HG02938 (cell line): ENCODE data around the gene RGS17.
"Not testable (repeated sequence)": the region's sequence is repeated elsewhere in the genome, so short reads cannot be mapped to it uniquely, and the experiment has no call there.

Experiments
- ATAC-seq: cut with Tn5 transposase; IDR thresholded peaks from one replicate; pipeline ENCODE4 v1.9.1; 2021; ENCODE audit warnings: mild to moderate bottlenecking, moderate library complexity; ENCODE audit not compliant: unreplicated experiment

The RGS17 gene

DNA sequence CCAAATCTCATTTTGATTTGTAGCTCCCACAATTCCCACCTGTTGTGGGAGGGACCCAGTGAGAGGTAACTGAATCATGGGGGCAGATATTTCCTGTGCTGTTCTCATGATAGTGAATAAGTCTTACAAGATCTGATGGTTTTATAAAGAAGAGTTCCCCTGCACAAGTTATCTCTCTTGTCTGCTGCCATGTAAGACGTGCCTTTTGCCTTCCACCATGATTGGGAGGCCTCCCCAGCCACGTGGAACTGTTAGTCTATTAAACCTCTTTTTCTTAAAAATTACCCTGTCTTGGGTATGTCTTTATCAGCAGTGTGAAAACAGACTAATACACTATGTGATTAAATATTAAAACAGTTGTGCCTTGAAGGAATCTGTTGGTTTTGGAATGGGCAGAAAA, 131.5 kb downstream of the RGS17 start:
- ATAC-seq, result not testable (repeated sequence)

DNA sequence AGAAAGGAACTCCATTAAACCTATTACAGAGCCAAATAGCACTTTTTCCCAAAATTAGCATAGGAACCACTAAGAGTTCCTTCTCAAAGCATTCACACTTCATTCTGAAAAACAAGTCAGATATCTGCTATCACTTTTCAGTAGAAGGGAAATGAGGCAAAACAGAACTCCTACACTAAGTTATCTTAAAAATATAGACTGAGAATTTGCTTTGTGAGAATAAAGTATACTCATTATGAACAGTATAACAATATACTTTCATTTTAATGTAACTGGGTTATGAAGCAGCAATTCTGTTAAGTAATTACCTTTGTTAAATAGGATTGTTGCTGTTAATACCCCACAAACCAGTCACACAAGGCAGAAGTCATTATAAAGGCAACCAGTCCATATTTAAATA, 137.2 kb downstream of the RGS17 start:
- ATAC-seq, result no peak

DNA sequence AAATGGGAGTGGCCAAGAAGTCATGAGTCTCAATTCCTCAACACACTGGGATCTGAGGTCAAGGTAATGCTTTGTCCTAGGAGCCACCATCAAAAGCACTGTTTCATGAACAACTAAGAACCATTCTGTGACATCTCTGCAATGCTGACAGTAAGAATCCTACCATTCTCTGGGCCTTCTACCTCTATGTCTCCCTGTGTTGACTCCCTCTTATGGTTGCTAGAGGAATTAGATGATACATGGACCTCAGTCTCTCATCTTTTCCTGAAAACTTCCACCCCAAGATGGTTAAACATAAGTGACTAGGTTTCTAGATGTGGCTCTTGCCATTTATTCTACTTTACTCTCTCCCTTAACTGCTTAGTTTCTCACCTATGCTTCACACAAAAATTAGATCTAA, 137.7 kb downstream of the RGS17 start:
- ATAC-seq, result no peak

DNA sequence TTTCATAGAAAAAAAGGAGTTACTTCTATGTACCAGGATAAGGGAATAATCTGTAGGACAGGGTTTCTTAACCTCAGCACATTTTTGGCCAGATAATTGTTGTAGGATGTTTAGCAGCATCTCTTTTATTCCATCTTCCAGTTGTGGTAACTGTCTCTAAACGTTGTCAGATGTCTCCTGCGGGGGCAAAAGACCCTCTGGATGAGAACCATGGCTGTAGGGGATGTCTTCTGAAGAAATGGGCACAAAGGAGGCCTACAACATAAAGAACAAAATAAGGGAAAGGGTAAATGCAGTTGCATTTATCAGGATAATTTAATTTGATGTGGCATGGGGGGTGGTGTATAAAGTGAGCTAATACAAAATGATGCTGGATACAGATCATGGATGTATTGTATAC, 144.1 kb downstream of the RGS17 start:
- ATAC-seq, result no peak

DNA sequence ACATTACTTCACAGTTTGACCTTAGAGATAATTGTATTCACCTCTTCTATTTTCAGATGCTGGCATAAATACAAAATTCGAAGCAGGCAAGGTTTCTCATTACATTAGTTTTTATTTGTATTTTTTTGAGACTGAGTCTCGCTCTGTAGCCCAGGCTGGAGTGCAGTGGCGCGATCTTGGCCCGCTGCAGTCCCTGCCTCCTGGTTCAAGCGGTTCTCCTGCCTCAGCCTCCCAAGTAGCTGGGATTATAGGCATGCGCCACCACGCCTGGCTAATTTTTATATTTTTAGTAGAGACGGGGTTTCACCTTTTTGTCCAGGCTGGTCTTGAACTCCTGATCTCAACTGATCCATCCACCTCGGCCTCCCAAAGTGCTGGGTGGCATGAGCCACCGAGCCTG, 145.8 kb downstream of the RGS17 start:
- ATAC-seq, result not testable (repeated sequence)

DNA sequence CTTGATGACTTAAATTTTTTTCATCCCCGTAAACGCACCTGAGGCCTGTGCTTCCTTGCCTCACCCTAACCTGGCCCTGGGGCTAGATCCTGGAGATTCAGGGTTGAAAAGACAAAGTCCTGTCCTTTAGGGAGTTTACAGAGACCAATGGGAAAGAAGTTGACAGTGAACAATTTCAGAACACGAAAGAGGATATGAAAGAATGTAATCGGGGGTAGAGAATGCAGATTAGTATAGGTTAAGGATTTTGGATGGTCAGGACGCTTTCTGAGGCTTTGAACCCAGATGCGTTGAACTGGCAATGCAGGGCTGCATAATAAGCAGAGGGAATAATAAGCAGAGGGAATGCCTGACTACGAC, 146.6 kb downstream of the RGS17 start:
- ATAC-seq, result peak; percentile 26

DNA sequence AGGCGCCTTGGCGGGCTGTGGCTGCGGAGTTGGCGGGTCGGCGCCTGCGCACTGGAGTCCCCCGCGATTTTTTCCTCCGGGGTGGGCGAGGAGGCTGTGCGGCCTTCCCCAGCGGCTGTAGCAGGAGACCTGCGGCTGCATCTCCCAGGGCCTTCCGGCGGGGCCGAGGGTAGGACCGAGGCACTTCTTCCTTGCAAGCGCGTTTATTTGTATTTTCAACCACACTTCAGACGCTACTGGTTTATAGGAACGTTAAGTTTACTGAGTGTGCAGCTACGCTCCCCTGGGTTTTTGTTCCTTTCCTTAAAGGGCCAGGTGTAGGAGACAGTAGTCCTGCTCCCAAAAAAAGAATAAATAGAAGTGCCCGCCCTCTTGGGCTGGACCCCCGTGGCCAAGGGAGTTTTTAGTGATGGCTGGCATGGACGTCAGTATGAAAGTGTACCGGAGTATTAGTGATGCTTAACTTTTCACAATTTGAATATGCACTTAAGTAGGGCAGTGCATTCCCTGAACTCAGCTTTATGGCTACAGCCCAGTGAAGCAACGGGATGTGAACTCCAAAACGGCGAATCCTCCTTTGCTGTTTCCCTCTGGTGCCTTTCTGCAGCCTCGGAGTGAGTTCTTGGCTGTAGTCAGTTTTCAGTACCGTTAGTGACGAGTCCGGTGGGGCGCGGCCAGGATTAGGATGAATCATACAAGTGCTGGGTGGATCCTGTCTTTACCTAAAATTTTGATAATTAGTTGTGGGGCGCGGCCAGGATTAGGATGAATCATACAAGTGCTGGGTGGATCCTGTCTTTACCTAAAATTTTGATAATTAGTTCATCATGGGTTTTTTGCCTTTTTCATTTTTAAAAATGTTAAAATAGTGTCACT, 147.2 kb downstream of the RGS17 start:
- peak; percentile 18 for ATAC-seq

DNA sequence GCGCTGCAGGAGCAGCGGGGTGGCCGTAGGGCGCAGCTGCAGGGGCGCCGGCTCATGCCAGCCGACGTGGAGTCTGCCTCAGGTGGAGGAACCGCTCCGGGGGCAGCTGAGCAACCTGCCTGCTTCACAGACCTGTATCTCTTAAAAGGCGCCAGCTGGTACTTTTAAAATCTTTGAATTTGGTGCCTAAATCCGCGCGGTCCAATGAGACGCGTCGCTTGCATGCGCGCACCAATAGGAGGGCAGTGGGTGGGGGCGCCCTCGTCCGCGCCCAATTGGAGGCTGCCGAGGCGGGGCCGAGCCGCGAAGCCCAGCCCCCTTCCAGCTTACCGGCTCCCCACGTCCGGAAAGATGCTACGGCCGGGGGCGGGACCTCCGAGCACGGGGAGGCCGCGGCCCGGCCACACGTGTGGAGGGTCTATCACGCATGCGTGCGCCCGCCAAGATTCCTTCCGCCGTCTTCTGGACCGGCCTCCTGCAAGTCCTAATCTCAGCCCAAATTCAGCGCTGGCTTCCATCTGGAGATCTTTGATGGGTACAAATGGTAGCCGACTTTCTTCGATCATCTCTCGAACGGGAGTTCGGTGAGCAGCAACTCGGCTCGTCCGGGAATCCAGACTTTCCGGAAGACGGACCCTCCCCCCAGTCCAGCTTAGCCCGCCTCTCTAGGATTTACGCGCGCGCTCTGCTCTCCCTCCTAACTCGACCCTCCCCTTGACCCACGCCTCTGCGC, 148.0 kb downstream of the RGS17 start, which contains the start of gene FBXO5:
Gene FBXO5, minus strand, starts transcription at position 138 of the 733 bp plus-strand sequence. Its CDS starts 82 bp downstream, at position 56.
- ATAC-seq, result peak; percentile 84

DNA sequence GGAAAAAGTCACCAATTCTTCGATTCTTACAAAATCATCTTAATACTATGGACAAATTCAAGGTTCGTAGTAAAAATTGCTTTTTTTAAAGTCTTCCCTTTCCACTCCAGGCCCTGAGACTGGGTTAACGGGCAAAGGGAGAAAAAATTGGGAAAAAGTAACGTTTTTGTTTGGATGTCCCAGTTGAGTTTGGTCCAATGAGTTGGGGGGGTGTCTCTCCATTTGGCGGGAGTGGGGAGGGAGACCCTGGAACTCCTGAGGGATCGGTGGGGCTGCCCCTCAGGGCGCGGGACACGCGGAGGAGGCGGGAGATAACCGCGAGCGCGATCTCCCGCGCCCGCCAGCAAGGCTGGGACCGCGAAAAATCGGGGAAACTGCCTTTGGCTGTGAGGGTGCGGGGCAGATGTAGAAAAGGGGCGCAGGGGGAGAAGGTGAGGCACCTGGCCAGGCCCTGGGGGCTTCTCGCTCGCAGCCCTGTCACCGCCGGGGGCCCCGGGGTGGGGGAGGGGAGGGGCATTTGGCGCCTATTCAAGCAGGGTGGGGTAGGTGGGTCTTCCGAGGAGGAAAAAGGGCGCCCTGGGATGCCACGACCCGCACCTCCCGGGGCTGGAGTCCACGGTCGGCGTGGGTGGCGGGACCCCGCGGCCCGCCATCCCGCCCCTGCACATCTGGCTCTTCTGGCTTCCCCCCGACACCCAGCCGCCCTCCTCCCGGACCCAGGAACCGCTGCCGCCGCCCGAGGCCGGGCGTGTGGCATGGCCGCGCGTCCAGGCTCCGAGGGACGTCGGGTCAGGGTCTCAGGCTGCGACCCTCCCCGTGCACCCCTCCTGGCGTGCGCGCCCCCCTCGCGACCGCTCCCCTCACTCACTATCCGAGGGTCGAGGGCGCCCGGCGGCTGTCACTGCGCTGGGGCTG, 148.8 kb downstream of the RGS17 start:
- ATAC-seq, result peak; percentile 2

DNA sequence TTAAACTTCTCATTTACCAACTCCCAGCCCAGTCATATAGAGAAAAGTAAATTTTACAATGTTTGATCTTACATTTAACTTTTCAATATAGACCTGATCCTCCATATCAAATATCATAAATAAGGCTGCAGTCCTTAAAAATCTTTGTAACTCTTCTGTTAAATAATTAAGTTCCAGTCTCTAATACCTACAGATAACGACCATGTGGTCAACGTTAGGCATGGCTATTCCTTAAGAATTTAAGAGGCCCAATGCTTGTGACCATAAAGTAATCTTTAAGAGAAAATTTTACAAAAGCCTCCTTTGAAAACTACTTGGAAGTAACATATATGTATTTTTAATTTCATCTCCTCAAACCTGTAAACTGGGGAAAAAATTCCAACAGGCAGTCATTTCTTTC, 149.9 kb downstream of the RGS17 start:
- no peak for ATAC-seq

DNA sequence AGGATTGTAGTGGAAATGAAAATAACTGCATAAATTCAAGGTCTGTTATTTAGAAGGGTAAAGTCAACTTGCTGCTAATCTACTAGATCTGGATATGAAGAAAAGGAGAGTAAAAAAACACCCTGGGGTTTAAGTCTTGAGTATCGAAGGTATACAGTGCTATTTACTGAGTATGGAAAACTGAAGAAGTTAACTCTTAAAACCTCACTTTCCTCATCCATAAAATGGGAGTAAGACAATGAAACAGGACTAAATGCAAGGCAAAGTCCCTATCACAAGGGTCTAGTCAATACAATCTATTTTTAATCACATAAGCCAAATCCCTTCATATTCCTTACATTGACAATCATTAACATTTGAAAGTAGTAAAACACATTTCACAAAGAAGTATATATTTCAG, 150.4 kb downstream of the RGS17 start:
- ATAC-seq, result no peak

DNA sequence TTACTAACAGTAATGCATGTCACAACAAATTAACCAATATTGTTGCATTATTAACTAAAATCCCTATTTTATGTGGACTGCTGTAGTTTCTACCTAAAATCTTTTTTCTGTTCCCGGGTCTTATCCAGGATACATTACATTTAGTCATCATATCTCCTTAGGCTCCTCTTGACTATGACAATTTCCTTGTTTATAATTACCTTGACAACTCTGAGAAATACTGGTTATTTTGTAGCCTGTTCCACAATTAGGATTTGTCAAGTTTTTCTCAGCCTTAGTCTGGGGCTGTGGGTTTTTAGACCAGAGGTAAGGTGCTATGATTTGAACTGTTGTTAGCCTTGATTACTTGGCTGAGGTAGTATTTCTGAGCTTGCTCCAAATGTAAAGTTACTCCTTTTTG, 152.0 kb downstream of the RGS17 start:
- no peak for ATAC-seq

DNA sequence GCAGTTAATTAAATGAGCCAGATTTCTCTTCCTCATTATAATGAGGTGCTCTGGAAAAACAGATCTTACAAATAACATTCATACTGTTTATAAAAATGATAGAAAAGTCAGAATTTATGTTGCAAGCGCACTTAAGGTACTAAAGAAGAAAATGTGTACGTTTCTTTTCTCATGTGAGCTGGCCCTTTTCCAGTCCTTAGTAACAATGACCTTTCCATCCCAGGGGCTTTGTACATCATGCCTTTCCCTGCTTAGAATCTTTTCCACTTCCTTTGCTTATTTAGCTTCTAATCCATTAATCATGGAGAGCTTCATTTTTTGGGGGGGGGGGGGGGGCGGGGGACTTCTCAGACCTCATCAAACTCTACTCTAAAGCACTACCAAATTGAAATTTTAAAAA, 153.0 kb downstream of the RGS17 start:
- no peak for ATAC-seq

DNA sequence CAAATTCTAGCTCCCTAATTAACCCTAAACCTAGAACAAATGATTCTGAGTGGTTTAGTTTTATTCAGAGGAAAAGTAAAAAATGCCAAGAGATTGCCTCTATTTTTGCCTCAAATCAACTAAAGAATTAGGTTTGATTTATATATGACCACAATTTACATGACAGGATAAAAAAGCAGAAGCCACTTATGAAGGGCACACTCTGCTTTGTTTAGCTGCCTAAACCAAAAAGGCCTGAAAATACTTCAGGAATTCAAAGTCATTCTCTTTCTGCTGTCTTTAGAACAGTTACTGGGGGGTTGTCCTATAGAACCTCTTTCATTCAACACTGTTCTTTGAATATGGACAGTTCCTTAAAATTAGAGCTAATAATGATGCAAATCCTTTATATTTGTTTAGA, 153.5 kb downstream of the RGS17 start:
- ATAC-seq, result no peak

DNA sequence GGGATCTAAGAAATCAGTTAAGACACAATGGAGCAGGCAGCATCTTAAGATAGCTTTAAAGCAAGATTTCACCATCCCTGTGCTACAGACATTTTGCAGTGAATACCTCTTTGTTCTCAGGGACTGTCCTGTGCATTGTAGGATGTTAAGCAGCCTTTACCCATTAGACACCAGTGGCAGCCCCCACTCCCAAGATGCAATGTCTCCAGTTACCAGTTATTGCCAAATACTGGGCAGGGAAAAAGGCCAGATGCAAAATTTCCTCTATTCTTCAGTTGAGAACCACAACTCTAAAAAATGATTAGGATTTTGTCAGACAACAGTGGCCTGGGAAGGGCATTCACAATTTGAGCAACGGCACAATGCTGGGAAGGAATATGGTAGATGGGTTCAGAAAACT, 154.3 kb downstream of the RGS17 start:
- no peak for ATAC-seq

DNA sequence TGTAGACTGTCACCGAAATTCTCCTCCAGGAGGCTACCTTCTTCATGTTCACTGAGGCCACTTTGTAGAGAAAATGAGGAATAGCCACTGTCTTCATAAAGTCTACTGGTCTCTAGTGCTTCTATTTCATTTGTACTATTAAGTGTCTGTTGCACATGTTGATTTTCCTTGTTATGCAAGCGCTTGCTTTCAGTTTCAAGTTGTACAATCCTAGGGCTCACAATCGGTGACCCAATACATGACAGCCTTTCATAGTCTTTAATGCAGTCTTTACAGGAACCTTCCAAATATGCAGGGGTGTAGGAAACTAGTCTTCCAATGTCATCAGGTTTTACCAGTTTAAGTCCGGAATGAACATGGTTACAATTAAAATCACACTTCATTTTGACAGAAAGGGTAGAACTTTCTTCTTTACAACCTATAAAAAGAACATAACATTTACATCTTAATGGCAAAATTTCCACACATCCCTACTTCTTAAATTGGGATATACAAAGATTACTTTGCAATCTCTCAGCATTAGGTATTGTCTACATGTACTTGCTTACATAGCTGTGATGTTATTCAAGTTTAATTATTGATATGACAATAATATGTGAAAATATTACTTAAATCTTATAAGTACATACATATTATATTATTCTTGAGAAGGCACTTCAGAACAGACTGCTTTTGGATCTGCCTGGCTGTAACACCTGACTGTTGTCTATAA, 155.7 kb downstream of the RGS17 start:
- no peak for ATAC-seq

DNA sequence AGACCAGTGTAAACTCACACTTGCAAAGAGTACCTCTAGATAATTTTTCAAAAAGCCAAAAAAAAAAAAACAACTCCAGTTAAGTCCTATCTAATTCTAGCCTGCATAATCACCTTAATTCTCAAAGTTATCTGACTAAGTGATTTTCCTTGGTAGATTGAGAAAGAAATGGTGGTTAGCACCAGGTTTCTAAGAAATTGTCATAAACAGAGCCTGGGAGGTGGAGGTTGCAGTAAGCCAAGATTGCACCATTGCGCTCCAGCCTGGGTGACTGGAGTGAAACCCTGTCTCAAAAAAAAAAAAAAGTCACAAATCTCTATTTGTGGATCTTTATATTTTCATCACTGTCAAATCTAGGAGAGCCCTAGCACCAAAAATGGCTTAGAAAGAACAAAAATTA, 157.2 kb downstream of the RGS17 start:
- ATAC-seq, result no peak

DNA sequence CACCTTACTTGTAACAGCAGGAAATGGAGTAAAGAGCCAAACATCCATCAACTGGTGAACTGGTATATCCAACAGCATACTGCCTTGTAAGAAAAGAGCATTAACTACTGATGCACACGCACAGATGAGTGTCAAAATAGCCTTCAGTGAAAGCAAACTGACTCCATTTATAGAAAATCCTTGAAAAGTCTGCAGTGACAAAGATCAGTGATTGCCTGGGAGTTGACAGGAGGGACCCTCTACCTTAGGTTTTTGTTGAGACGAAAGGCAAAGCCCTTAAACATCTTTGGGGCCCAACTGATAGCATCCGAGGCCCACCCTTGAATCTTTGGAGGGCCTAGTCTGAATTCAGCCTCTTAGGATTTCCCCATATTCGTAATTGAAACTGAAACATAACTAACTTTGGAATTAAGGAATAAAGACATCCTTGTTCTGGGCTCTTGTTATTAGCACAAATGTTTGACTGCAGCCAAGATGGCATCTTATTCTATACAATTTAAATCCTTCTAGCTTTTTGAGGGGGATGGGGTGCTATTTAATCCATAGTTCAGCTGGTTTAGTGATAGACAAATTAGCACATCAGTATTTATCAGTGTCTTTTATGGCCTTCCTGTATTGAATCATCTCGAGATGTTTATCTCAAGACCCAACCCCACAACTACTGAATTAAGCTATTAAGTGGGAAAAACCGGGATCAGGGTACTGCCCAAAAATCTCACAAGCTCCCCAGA, 161.2 kb downstream of the RGS17 start:
- ATAC-seq, result no peak

DNA sequence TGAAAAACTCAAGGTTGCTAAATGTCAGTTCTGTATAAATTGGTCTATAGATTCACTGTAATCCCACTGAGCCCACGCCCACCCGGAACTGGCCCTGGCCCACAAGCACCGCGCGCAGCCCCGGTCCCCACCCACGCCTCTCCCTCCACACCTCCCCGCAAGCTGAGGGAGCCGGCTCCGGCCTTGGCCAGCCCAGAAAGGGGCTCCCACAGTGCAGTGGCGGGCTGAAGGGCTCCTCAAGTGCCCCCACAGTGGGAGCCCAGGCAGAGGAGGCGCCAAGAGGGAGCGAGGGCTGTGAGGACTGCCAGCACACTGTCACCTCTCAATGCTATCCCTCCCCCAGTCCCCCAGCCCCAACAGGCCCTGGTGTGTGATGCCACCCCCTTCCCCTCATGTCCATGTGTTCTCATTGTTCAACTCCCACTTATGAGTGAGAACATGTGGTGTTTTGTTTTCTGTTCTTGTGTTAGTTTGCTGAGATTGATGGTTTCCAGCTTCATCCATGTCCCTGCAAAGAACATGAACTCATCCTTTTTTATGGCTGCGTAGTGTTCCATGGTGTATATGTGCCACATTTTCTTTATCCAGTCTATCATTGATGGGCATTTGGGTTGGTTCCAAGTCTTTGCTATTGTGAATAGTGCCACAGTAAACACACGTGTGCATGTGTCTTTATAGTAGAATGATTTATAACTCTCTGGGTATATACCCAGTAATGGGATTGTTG, 164.8 kb downstream of the RGS17 start:
- not testable (repeated sequence) for ATAC-seq
